A204.1 (cell line): ENCODE data around the gene SETDB1.

Experiments
- FAIRE-seq: peaks from 2 replicates; lab custom pipeline; 2012; peaks lifted over from hg19 to GRCh38; lab: Jason Lieb, UNC

The SETDB1 gene

DNA sequence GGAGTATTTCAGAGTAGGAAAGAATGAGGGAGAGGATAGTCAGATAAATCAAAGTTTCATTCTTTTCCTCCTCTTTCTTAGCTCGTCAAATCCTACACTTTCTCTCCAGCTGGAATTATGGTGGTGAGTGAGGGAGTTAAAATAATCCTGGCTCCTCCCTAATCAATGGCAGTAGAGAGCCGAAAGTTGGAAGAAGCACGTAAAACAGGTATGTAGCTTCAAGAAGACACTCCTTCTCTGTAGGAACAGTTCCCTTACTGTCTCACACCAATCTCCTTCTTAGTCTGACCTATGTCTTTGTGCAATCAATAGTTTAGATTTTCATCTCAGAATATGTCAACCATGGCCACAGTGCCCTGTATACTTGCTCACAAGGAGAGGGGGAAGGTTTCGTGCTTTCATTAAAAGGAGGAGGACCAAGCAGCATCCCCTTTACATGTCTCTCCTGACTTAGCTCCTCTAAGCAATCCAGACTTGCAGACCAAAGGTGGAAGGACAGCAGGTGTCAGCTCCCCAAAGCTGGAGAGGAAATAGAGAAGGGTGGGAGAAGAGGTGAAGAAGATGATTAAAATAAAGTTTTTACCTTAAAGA is 79.7 kb downstream of the SETDB1 start:
- no peak for FAIRE-seq

- no peak for FAIRE-seq
Measured at GRCh38 chr1:151006327-151007052, 80.3 kb downstream of the SETDB1 start, which contains the start of gene MINDY1. TSS of gene MINDY1 (minus strand) at chr1:151006902. CDS start at chr1:151002617, 4,285 bp downstream.

GRCh38 chr1:151007853-151008243 is 81.7 kb downstream of the SETDB1 start:
- no peak for FAIRE-seq

DNA sequence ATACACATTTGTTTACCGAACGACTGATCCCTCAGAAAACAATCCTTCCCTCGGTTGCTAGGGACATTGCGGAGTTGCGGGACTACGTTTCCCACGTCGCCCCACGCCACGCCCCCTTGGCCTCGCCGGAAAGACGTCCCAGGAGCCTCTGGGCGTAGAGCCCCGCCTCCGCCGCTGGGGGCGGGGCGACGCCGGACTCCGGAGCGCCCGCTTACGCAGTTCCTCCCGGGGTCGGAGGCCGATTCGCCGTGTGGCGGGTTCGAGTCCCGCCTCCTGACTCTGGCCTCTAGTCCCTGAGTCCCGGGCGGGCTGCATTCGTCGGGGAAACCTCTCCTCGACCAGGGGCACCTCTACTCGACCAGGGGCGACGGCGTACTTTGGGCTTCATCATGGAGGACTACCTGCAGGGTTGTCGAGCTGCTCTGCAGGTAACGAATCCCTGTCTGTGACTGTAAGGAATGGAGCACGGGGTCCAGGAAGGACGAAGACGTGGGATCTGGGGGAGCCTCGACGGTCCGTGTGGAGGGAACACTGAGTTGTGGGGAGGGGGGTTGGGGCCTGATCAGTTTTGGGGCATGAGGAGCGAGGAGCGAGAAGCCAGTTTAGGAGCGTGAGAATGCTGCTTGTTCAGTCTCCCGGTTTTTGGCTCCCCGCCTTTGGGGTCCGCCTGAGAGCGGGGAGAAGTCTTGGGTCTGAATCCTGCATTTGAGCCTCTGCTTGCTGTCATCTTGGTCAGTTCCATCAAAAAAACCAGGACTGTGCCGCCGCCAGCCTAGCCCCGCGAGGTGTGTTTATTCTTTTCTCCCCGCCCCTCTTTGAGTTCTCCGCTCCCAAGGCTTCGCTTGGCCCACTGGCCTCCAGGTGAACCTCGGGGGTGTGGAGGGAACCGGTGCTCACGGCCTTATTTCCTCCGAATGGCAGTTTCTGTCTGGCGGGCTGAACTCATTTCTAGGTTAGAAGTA is 82.4 kb downstream of the SETDB1 start, which contains the start of gene PRUNE1:
Gene PRUNE1 (plus strand): TSS at position 206 of the 962 bp plus-strand sequence. CDS start 184 bp downstream, at position 390.
- FAIRE-seq, result peak; percentile 44

DNA sequence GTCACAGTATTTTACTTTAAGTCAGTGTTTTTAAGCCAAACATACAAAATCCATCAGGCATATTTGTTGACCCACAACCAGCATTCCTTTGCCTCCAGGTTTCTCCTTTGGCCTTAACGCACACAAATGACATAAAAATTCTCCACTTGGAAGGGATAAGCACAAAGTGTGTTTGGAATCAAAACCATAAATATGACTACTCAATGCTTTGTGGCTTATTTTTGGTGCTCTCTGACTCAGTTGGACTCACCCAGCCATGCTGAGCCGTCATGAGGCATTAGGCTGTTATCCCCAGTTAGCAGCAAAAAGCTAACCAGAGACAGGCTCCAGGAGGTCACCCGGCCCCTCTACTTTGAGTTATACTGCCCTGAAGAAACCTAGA is 83.0 kb downstream of the SETDB1 start:
- FAIRE-seq, result no peak

- no peak for FAIRE-seq
Measured at GRCh38 chr1:151009674-151010345, 83.6 kb downstream of the SETDB1 start.

DNA sequence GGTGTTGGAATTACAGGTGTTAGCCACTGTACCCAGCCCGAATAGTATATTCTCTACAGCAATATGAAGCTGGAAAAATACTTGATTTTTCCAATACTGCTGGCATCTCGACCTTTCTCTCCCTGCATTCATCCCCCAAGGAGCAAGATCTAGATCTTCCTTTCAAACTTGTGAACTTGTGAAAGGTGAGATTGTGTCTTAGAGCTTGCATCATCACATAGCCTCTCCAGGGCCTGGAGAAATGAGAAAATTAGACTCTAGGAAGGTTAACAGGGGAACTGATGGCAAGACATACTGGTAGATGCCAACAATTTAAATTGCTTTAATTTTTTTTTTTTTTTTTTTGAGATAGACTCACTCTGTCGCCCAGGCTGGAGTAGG is 84.2 kb downstream of the SETDB1 start:
- no peak for FAIRE-seq

DNA sequence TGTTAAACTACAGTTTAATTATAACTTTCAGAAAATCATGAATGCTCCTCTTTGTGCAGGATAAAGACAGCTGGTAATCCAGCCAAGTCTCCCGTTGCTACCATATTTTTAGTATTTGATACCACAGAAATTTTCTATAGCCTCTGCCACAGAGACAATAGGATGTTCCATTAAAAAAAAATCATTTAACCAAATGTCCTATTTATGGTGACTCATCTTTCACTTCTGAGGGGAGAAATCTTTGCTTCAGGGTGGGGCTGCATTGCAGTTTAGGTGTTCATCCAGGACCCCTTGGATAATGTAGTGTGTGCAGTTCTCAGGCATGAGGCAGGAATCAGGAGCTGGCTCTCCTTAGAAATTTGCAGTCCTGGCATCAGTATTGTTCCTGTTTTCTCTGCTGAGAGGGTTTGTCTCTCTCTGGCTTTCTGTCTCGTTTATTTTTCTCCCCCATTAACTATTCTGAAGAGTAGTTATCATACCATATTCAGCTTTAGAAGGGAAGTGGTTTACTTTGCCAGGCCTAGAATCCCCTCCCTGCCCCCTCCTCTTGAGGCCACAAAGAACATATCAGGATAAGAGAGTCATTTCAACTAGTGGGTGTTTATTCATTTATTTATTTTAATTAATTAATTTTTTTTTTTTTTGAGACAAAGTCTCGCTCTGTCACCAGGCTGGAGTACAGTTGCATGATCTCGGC is 85.1 kb downstream of the SETDB1 start:
- no peak for FAIRE-seq

DNA sequence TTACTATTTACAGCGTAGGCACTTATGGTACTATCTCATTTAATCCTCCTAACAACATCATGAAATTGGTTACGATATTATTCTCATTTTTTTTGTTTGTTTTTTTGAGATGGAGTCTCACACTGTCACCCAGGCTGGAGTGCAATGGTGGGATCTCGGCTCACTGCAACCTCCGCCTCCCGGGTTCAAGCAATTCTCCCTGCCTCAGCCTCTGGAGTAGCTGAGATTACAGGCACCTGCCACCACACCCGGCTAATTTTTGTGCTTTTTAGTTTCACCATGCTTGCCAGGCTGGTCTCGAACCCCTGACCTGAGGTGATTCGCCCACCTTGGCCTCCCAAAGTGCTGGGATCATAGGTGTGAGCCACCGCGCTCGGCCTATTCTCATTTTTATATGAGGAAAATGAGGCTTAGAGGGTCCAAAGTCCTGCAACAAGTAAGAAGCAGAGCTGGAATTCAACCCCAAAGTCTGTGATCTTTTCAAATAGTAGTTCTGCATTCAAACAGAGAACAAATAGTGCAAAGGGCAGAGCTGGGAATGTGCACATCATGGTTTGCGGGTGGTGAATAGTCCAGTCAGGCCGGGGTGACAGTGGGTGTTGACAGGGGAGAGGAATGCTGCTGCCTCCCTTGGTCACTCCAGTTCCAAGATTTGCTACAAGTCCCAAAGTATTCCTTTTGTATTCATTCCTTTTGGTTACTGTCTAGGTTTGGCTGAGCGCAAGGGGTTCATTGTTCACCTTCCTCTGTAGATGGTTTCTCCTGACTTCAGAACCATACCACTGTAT is 86.7 kb downstream of the SETDB1 start:
- no peak for FAIRE-seq

GRCh38 chr1:151013518-151013917 is 87.4 kb downstream of the SETDB1 start:
- FAIRE-seq, result no peak
